ENCODE results near the gene LTO1.
"Not testable (repeated sequence)": the region's sequence is repeated elsewhere in the genome, so short reads cannot be mapped to it uniquely, and the experiment has no call there.

Gene LTO1

GRCh38 chr11:69630017-69630416, 45.1 kb downstream of the LTO1 start:
- DNase-seq = no peak

GRCh38 chr11:69627551-69627950, 47.6 kb downstream of the LTO1 start:
- no peak for DNase-seq

GRCh38 chr11:69625476-69625875, 49.7 kb downstream of the LTO1 start:
- no peak for DNase-seq

GRCh38 chr11:69624293-69624692, 50.9 kb downstream of the LTO1 start:
- DNase-seq = no peak

- not testable (repeated sequence) for DNase-seq
Observed at GRCh38 chr11:69622097-69622681, 53.0 kb downstream of the LTO1 start.

GRCh38 chr11:69620683-69621290, 54.4 kb downstream of the LTO1 start:
- DNase-seq = no peak

- DNase-seq = no peak
Observed at GRCh38 chr11:69618237-69618636, 56.9 kb downstream of the LTO1 start.

GRCh38 chr11:69617682-69618081, 57.5 kb downstream of the LTO1 start:
- DNase-seq = no peak

GRCh38 chr11:69617220-69617619, 57.9 kb downstream of the LTO1 start:
- DNase-seq = no peak

All from bone marrow (tissue), 2 donors.